CD4-positive, alpha-beta T cell treated with Interleukin-2 at 100 ng/mL for 4 hours (primary cell): Measurements from ENCODE around the gene CACNA2D4.

Experiments
- DNase-seq: peaks from one replicate; pipeline ENCODE4 v3.0.0-alpha.2; 2020; ENCODE audit warnings: low spot score

CACNA2D4 gene

GRCh38 chr12:1778911-1779310, 139.5 kb downstream of the CACNA2D4 start:
- DNase-seq: no peak

- DNase-seq: no peak
Observed at GRCh38 chr12:1777798-1778197, 140.7 kb downstream of the CACNA2D4 start.

- DNase-seq: no peak
Observed at GRCh38 chr12:1776170-1776921, 142.1 kb downstream of the CACNA2D4 start.

GRCh38 chr12:1773937-1774655, 144.4 kb downstream of the CACNA2D4 start:
- DNase-seq: no peak

GRCh38 chr12:1769809-1770494, 148.5 kb downstream of the CACNA2D4 start:
- no peak for DNase-seq

GRCh38 chr12:1768615-1769014, 149.8 kb downstream of the CACNA2D4 start:
- no peak for DNase-seq

- DNase-seq: no peak
Observed at GRCh38 chr12:1767407-1768090, 150.9 kb downstream of the CACNA2D4 start.

GRCh38 chr12:1766110-1766509, 152.3 kb downstream of the CACNA2D4 start:
- DNase-seq: no peak

GRCh38 chr12:1763153-1763552, 155.3 kb downstream of the CACNA2D4 start:
- no peak for DNase-seq

GRCh38 chr12:1761857-1762256, 156.6 kb downstream of the CACNA2D4 start:
- no peak for DNase-seq

GRCh38 chr12:1760566-1761382, 157.7 kb downstream of the CACNA2D4 start:
- DNase-seq: no peak

GRCh38 chr12:1758887-1759286, 159.6 kb downstream of the CACNA2D4 start:
- no peak for DNase-seq

GRCh38 chr12:1758376-1758775, 160.1 kb downstream of the CACNA2D4 start:
- no peak for DNase-seq

GRCh38 chr12:1750300-1750699, 168.2 kb downstream of the CACNA2D4 start:
- no peak for DNase-seq

GRCh38 chr12:1749019-1749418, 169.4 kb downstream of the CACNA2D4 start:
- DNase-seq: no peak

GRCh38 chr12:1747609-1748008, 170.8 kb downstream of the CACNA2D4 start:
- DNase-seq: no peak

- no peak for DNase-seq
Observed at GRCh38 chr12:1744932-1745331, 173.5 kb downstream of the CACNA2D4 start.
